CD4-positive, alpha-beta T cell treated with Interleukin-4 for 1 hour (primary cell): ENCODE data around the gene NDRG3.
"Not testable (repeated sequence)": the region's sequence is repeated elsewhere in the genome, so short reads cannot be mapped to it uniquely, and the experiment has no call there.

Experiments used
- DNase-seq, 2 donors: peaks; one replicate each; pipeline ENCODE4 v3.0.0-alpha.2; 2020 to 2022

The NDRG3 gene

GRCh38 chr20:36758276-36758675, 12.4 kb upstream of the NDRG3 start:
- DNase-seq = no peak

- no peak for DNase-seq
These were observed 10.6 kb upstream of the NDRG3 start for GRCh38 chr20:36756496-36756895.

GRCh38 chr20:36754656-36755222, 8.8 kb upstream of the NDRG3 start:
- DNase-seq = peak; percentile 46 to 66

- DNase-seq = no peak
These were observed 6.7 kb upstream of the NDRG3 start for GRCh38 chr20:36752582-36752981.

GRCh38 chr20:36745234-36745926, 510 bp downstream of the NDRG3 start:
- DNase-seq = no peak

- no peak for DNase-seq
These were observed 1.1 kb downstream of the NDRG3 start for GRCh38 chr20:36744764-36745191.

GRCh38 chr20:36744243-36744642, 1.6 kb downstream of the NDRG3 start:
- DNase-seq = no peak

- no peak for DNase-seq
These were observed 3.3 kb downstream of the NDRG3 start for GRCh38 chr20:36742558-36742957.

- no peak for DNase-seq
These were observed 4.8 kb downstream of the NDRG3 start for GRCh38 chr20:36741072-36741471.

- no peak for DNase-seq
These were observed 8.7 kb downstream of the NDRG3 start for GRCh38 chr20:36737183-36737499.

- no peak for DNase-seq
These were observed 9.3 kb downstream of the NDRG3 start for GRCh38 chr20:36736451-36737182.

GRCh38 chr20:36732456-36732855, 13.4 kb downstream of the NDRG3 start:
- DNase-seq = no peak

- no peak for DNase-seq
These were observed 16.9 kb downstream of the NDRG3 start for GRCh38 chr20:36728986-36729385.

GRCh38 chr20:36726168-36726567, 19.7 kb downstream of the NDRG3 start:
- DNase-seq = no peak

- DNase-seq = no peak
These were observed 25.4 kb downstream of the NDRG3 start for GRCh38 chr20:36720510-36720909.

GRCh38 chr20:36717657-36718056, 28.2 kb downstream of the NDRG3 start:
- peak; percentile 22 to 36 for DNase-seq

GRCh38 chr20:36717021-36717420, 28.9 kb downstream of the NDRG3 start:
- DNase-seq = no peak

GRCh38 chr20:36712775-36713174, 33.1 kb downstream of the NDRG3 start:
- DNase-seq = no peak

- DNase-seq = no peak
These were observed 36.8 kb downstream of the NDRG3 start for GRCh38 chr20:36709126-36709525.

GRCh38 chr20:36703530-36703929, 42.4 kb downstream of the NDRG3 start:
- no peak for DNase-seq

GRCh38 chr20:36700438-36700837, 45.5 kb downstream of the NDRG3 start:
- no peak for DNase-seq

GRCh38 chr20:36695467-36695866, 50.4 kb downstream of the NDRG3 start:
- DNase-seq = not testable (repeated sequence)

GRCh38 chr20:36688630-36689029, 57.3 kb downstream of the NDRG3 start:
- DNase-seq = no peak

- DNase-seq = no peak
These were observed 58.0 kb downstream of the NDRG3 start for GRCh38 chr20:36687850-36688249.
